GM12891 (cell line): Measurements from ENCODE around the gene SLC17A9.

Source experiments
- POLR2A ChIP-seq: IDR thresholded peaks from 2 replicates; pipeline ENCODE4 v1.6.1; 2011; ENCODE audit warnings: low read depth, low read length, control low read depth
- POLR2AphosphoS5 ChIP-seq: IDR thresholded peaks from 2 replicates; pipeline ENCODE4 v1.6.1; 2011; ENCODE audit warnings: low read depth, low read length, control low read depth

- TF ChIP-seq POLR2AphosphoS5: no peak
- TF ChIP-seq POLR2A: no peak
These were observed 14.6 kb downstream of the SLC17A9 start for GRCh38 chr20:62967149-62967501.
